ENCODE measurements around the gene ADGRG2.
"Not testable (repeated sequence)": the region's sequence is repeated elsewhere in the genome, so short reads cannot be mapped to it uniquely, and the experiment has no call there.

ADGRG2 gene

GRCh38 chrX:18997916-18998315 is 124.4 kb downstream of the ADGRG2 start:
- DNase-seq (ENCODE audit: low spot score), result no peak

- no peak for DNase-seq (ENCODE audit: low spot score)
Observed at GRCh38 chrX:18996536-18996935, 125.7 kb downstream of the ADGRG2 start.

- no peak for DNase-seq (ENCODE audit: low spot score)
Observed at GRCh38 chrX:18995221-18995620, 127.0 kb downstream of the ADGRG2 start.

GRCh38 chrX:18994713-18995112 is 127.6 kb downstream of the ADGRG2 start:
- no peak for DNase-seq (ENCODE audit: low spot score)

GRCh38 chrX:18992829-18993228 is 129.4 kb downstream of the ADGRG2 start:
- no peak for DNase-seq (ENCODE audit: low spot score)

- DNase-seq (ENCODE audit: low spot score), result no peak
Observed at GRCh38 chrX:18985186-18985435, 137.2 kb downstream of the ADGRG2 start.

GRCh38 chrX:18984381-18985185 is 137.7 kb downstream of the ADGRG2 start:
- peak; percentile 64 for DNase-seq (ENCODE audit: low spot score)

GRCh38 chrX:18983666-18984380 is 138.4 kb downstream of the ADGRG2 start, which contains the start of gene PHKA2:
PHKA2 (minus strand) TSS chrX:18984114; CDS start chrX:18983932, 182 bp downstream.
- no peak for DNase-seq (ENCODE audit: low spot score)

GRCh38 chrX:18981124-18981807 is 141.0 kb downstream of the ADGRG2 start:
- no peak for DNase-seq (ENCODE audit: low spot score)

GRCh38 chrX:18980262-18980661 is 142.0 kb downstream of the ADGRG2 start:
- DNase-seq (ENCODE audit: low spot score), result not testable (repeated sequence)

GRCh38 chrX:18974993-18975392 is 147.3 kb downstream of the ADGRG2 start:
- no peak for DNase-seq (ENCODE audit: low spot score)

- no peak for DNase-seq (ENCODE audit: low spot score)
Observed at GRCh38 chrX:18973527-18974192, 148.6 kb downstream of the ADGRG2 start.

- no peak for DNase-seq (ENCODE audit: low spot score)
Observed at GRCh38 chrX:18971506-18971905, 150.8 kb downstream of the ADGRG2 start.

- DNase-seq (ENCODE audit: low spot score), result no peak
Observed at GRCh38 chrX:18970465-18970864, 151.8 kb downstream of the ADGRG2 start.

- DNase-seq (ENCODE audit: low spot score), result no peak
Observed at GRCh38 chrX:18966624-18967023, 155.6 kb downstream of the ADGRG2 start.

GRCh38 chrX:18964901-18965300 is 157.4 kb downstream of the ADGRG2 start:
- DNase-seq (ENCODE audit: low spot score), result no peak

- DNase-seq (ENCODE audit: low spot score), result no peak
Observed at GRCh38 chrX:18964026-18964425, 158.2 kb downstream of the ADGRG2 start.

- no peak for DNase-seq (ENCODE audit: low spot score)
Observed at GRCh38 chrX:18962329-18962728, 159.9 kb downstream of the ADGRG2 start.

GRCh38 chrX:18961686-18962085 is 160.6 kb downstream of the ADGRG2 start:
- no peak for DNase-seq (ENCODE audit: low spot score)

- DNase-seq (ENCODE audit: low spot score), result no peak
Observed at GRCh38 chrX:18956303-18957032, 165.8 kb downstream of the ADGRG2 start.

GRCh38 chrX:18955676-18956075 is 166.6 kb downstream of the ADGRG2 start:
- DNase-seq (ENCODE audit: low spot score), result no peak

GRCh38 chrX:18951032-18951431 is 171.2 kb downstream of the ADGRG2 start:
- no peak for DNase-seq (ENCODE audit: low spot score)
